Measurements from ENCODE around the gene PALMD.

PALMD gene

DNA sequence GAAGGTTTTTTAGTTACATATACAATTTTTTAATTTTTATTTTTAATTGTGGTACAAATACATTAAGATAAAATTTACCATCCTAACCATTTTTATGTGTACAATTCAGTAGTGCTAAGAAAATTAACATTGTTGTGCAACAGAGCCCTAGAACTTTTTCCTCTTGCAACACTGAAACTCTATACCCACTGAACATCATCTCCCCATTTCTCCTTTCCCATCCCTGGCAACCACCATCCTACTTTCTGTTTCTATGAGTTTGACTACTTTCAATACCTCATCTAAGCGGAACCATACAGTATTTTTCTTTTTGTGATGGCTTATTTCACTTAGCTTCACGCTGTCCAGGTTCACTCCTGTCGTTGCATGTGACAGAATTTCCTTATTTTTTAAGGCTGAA, 54.1 kb downstream of the PALMD start:
- no peak for DNase-seq (ENCODE audit: low spot score)

DNA sequence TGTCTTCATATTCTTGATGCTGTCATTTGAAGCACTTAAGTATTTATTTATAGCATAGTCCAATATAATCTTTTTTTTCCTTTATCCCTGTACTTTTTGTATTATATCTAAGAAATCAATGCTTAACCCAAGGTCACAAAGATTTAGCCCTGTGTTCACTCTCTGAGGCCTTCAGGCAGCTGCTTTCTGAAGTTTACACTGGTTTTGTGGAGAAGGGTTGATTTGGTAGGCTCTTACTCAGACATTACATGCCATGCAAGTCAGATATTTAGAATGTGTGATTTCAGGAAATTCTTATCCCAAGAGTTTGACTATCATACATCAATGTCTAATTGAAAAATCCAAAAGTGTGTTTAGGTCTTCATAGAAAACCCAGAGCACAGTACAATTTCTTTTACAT, 56.3 kb downstream of the PALMD start:
- no peak for DNase-seq (ENCODE audit: low spot score)

DNA sequence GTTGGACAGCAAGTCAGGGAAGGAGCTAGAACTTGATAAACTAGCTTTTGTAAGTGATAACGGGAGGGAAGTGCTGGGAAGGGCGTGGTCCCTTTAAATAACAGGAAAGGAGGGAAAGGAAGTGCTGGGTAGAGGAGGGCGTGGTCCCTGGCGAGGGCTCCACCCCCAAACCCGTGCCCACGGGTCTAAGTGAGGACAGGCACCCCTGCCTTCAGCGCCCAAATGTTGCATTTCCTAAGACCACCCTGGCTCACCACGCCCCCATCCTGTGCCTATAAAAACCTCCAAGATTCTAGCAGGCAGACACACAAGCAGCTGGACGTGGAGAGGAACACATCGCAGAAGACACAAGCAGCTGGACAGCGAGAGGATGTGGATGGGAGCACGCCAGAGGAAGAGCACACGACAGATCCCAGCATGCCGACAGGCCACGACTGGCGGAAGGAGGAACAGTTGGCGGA, 58.5 kb downstream of the PALMD start:
- DNase-seq (ENCODE audit: low spot score): no peak

DNA sequence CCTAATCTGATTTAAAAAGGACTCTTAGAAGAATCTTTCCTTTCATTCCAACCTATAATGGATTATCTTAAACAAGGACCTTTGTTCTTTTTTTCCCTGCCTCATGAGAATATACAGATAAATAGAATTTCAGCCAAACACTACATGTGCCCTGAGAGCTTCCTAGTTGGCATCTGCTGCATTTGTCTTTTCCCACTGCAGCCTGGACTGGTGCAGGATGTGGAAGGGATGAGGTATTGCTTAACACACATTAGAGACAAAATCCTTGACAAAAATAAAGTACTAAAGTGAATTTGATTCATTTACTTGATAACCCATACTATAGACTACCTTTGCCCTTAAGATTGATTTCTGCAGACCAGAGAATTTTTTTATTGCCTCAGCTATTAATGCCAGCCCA, 59.5 kb downstream of the PALMD start:
- no peak for DNase-seq (ENCODE audit: low spot score)

DNA sequence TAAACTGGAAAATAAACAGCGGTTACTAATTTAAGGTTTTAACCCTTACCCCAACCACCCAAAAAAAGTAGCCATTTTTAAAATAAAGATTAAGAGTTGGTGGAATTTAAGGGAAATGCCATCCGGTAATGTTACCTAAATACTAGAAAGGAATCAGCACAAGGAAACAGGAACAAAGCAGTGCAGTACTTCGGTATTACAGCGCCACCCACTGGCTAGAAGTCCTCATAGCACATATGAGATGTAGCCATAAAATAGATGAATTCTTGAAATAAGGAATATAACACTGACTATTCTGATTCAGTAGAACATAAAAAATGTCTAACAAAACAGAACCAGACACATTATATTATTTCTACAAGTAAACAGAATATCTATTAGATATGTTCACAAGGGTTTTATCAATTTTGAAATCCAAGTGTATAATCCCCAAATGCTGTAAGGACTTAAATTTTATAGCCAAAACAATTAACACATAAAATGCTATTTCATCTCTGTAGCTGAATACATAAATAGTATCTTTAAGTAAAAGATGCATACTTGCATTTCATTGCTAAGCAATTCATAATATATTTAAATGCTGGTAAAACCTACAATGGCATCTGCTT, 61.7 kb downstream of the PALMD start:
- peak; percentile 60 for DNase-seq (ENCODE audit: low spot score)

DNA sequence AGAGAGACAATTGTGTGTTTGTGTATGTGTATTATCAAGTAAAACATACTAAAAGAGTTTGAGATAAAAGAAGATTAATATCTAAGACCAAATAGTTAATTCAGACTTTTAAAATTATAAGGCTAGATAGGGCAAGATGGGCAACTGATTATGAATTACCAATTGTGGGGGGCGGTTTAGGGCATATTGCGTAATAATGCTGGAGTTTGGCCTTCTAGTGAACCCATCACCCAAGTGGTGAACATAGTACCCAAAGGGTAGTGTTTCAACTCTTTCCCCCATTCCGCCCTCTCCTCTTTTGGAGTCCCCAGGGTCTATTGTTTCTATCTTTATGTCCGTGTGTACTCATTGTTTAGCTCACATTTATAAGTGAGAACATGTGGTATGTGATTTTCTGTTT, 65.1 kb downstream of the PALMD start:
- no peak for DNase-seq (ENCODE audit: low spot score)

DNA sequence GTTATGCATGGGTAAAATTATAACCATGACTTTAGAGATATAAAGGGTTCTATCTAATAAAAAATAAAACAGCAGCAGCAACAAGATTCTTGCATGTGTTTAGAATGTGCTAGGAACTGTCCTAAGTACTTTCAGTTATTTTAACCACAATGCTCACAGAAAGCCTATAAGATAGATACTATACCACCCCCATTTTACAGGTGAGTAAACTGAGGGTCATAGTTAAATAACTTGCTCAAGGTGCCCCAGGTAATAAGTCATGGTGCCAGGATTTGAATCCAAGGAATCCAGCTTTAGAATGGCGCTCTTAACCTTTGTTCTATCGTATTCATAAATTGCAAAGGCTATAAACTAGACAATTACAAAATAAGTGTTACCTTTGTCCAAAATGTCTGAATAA, 67.1 kb downstream of the PALMD start:
- no peak for DNase-seq (ENCODE audit: low spot score)

DNA sequence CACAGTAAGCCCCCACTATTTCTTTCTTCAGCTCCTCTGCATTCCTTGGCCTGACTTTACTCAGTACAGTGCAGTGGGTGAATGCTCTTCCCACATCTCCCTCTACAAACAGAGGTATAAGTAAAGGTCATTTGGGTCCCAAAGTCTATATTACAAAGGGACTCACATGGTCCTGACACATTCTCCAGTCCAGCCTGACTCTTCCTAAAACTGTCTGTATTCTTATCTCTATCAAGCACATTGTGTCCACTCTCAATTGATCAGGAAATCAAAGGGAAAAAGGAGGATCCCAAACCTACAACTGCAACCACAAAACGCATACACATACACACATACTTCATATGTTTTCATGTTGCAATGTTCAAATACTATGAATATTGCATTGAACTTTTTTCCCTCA, 71.1 kb downstream of the PALMD start:
- no peak for DNase-seq (ENCODE audit: low spot score)

DNA sequence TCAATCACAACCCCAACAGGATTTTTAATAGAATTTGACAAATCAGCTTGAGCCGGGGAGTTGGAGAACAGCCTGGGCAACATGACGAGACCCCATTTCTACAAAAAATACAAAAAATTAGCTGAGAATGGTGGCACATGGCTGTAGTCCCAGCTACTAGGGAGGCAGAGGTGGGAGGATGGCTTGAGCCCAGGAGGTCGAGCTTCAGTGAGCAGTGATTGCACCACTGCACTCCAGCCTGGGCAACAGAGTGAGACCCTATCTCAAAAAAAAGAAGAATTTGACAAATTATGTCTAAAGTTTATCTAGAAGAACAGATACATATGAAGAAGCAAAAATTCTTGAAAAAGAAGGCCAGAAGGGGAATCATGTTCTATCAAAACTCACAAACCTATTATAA, 77.3 kb downstream of the PALMD start:
- no peak for DNase-seq (ENCODE audit: low spot score)

DNA sequence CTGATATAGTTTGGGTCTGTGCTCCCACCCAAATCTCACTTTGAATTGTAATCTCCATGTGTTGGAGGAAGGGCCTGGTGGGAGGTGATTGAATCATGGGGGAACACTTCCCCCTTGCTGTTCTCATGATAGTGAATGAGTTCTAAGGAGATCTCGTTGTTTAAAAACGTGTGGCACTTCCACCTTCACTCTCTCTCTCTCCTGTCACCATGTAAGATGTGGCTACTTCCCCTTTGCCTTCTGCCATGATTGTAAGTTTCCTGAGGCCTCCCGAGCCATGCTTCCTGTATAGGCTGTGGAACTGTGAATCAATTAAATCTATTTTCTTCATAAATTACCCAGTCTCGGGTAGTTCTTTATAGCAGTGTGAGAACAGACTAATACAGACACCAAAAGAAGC, 80.1 kb downstream of the PALMD start:
- DNase-seq (ENCODE audit: low spot score): no peak

DNA sequence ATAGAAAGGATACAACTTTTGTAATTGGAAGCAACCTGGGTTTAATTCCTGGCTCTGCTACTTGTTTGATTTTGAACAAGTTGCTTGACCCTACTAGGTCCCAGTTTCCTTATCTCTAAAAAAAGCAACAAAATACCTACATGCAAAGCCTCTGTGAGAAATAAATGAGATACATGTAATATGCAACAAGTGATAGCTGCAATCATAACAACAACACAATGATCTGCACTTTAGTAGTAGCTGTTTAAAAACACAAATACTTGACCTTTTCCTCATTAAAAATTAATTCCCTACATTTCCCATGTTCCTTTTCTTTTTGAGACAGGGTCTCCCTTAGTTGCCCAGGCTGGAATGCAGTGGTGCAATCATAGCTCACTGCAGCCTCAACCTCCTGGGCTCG, 80.5 kb downstream of the PALMD start:
- no peak for DNase-seq (ENCODE audit: low spot score)

DNA sequence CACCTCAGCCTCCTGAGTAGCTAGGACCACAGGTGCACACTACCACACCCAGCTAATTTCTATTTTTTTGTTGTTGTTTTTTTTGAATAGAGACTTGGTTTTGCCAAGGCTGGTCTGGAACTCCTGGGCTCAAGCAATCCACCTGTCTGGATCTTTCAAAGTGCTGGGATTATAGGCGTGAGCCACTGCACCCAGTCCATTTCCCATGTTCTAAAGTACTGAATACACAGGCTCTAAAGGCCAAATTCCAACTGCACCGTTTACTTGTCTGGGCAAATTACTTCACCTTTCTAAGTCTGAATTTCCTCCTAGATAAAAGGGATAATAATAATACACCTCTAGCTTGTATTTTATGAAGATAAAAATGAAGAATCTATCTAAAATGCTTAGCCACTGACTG, 80.9 kb downstream of the PALMD start:
- no peak for DNase-seq (ENCODE audit: low spot score)

DNA sequence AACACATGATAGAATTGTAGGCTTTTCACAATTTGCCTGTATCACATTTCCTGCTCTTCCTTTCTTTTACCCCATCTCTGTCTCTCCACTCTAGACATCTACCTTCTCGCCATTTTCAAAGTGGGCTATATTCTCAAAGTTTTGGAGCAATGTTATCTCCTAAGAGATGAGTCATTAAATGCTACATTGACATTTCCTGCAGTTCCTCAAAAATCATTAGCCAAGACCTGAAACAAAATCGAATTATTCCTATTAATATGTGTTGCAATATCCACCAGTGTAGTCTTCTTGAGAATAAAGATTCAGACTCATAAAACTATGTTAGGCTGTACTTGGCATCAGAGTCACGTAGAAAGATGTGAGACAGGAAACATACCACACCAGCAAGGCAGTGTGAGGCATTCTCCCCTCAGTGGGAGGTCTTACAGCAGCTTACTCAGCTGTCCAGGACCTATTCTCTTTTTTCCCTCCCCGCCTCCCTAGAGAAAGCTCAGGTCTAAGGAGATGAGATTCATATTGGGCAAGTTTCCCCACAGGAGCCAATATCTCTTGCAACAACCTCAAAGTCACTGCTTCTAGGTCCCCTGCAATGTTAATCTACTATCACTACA, 81.8 kb downstream of the PALMD start:
- DNase-seq (ENCODE audit: low spot score): no peak

DNA sequence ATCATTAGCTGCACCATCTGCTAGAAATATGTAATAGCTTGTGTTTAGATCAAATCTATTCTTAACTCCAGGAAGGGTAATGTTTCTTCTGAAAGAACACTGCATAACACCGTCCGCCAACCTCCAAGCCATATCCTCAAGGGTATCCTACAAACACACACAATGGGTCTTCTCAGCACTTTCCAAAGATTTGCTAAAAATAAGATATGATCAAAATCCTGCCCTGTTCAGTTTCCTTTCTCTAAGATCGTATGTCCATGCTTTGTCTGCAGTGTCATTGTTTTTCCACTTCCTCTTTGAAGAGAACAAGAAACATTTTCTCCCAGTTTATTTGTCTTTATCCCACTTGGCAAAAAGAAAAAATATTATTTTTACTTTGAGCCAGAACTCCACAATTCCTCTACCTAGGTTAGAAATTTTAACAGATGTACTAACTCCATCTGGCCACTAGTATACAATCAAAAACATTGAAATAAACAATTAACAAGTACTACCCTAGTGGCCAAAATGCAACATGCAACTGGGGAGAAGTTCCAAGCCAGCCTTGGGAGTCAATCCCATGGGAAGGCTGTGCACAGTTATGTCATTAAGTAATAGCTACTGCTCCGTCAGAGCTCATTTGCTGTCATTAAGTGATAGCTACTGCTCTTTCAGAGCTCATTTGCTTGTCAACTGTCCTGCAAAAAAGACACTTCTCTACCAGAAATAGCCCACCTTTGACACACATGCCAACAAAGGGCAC, 82.8 kb downstream of the PALMD start:
- DNase-seq (ENCODE audit: low spot score): no peak

DNA sequence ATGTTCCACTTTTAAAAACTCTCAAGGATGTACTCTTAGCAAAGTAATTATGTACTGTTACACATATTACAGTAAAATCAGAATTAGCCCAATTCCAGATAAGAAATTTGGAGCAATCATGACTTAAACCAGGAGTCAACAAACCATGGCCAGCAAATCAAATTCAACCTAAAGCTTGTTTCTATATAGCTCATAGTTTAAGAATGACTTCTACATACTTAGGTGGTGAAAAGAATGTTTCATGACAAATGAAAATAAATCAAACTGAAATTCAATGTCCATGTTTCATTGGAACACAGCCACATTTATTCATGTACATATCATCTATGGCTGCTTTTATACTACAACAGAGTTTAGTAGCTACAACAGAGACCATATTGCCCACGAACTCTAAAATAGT, 85.5 kb downstream of the PALMD start:
- DNase-seq (ENCODE audit: low spot score): no peak

DNA sequence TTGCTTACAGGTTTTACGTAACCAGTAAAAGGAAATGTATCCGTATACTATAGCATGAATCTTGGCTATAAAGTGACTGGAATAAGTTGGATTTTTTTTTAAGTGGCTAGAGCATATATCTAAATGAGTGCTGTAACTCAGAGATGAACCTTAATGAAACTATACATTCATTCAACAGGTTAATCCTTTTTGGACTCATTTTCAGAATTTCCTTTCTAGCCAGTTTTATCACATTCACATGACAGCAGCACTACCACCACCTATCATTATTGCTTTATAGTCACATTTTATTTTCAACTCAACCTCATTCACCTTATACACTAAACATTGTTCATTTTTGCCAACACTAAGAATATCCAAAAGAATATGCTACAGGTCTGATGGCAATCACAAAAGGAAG, 89.9 kb downstream of the PALMD start:
- no peak for DNase-seq (ENCODE audit: low spot score)

DNA sequence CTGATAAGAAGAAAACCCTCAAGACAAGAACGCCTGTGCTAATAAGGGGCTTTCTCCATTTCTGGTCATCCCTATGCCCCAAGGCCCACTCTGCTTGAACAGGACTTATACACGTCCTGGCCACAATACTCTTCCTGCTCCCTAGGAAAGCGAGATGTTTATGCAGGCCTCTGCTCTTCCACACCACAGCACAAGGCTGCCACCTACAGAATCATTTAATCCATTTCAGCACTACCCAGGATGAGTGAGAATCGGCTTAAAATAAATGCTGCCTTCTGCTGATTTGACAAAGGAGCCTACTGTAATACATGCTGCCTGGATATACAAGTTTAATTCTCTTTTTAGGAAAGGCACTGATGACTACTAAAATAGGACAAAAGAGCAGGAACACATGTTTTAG, 91.1 kb downstream of the PALMD start:
- DNase-seq (ENCODE audit: low spot score): no peak

DNA sequence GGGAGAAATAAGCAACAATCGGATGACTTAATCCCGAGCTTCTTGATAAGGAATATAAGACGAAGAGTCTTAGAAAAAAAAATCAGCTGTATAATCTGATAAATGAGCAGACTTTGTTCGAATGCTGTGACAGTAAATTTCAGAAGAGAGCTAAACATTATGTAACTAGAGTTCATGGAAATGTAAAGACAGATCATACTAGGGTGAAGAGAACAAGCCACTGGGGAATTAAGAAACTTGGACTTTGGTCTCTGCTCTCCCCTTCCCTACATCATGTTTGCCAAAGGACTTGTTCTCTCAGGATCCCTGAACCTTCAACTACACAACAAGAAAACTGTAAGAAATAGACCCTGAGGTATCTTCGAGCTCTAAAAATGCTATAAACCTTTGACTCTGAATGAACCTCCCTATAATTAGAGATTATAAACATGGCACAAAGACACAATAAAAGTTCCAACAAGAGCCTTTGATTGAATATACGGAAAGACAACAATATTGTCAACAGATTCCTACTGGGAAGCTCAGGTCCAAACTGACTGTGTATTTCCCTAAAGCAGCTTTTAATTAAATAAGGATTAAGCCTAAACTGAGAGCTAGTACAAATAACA, 93.0 kb downstream of the PALMD start:
- no peak for DNase-seq (ENCODE audit: low spot score)

DNA sequence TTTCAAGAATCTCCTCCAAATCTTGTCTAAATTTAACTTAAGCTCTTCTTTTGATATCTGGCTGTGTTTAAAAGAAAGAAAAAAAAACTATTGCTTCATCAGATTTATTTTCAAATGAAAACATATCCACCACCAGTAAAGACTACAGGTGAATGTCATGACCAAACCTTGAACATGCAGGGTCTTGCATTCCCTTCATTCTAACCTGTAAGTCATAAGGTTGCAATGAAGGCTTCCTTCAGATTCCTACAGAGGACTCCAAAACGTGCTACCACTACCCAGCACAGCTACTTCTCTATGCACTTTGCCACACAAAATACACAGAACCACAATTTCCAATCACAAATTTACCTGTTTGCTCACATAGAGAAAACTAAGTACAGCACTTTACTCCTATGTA, 94.2 kb downstream of the PALMD start:
- no peak for DNase-seq (ENCODE audit: low spot score)
